SHP77 (cell line): ENCODE data around the gene UBE2H.
"Not testable (repeated sequence)": the region's sequence is repeated elsewhere in the genome, so short reads cannot be mapped to it uniquely, and the experiment has no call there.

Source experiments
- DNase-seq, 2 experiments: peaks; one replicate each; lab custom pipeline; 2025; lab: John Stamatoyannopoulos, UW

UBE2H gene

DNA sequence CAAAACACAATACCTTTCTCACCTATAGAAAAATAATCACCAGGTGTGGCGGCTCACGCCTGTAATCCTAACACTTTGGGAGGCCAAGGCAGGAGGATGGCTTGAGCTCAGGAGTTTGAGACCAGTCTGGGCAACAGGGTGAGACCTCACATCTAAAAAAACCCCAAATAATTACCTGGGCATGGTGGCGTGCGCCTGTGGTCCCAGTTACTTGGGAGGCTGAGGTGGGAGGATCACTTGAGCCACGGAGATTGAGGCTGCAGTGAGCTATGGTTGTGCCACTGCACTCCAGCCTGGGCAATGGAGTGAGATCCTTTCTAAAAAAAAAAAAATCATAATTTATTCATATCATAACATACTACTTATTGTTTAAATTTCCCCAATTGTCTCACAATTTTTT, 129.6 kb downstream of the UBE2H start:
- DNase-seq: not testable (repeated sequence)

DNA sequence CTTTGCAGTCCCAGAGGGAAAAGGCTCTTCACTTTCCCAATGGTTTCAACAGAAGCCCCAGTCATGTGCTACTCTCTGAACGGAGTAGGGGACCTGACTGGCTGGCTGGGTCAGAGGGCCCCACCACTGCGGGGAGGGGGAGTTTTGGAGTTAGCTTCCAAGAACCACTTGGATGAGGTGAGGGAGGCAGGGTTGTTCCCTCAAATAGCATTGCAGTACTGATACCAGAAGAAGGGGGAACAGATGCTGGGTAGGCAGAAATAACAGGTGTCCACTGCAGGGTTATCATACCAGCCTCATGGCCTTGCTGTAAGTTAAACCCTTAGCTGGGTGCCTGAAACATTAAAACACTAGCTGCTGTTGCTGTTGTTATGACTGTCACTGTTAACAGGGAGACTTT, 131.3 kb downstream of the UBE2H start:
- DNase-seq: no peak

DNA sequence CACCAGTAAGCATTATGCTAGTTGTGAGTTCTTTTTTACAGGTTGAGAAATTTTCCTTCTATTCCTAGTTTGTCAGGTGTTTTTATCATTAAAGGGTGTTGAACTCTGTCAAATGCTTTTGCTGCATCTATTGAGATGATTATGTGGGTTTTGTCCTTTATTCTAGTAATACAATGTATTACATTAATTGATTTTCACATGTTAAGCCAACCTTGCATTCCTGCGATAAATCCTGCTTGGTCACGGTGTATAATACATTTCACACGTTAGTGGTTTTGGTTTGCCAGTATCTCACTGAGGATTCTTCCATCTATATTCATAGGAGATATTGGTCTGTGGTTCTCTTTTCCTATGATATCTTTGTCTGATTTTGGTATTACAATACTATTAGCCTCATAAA, 136.0 kb downstream of the UBE2H start:
- no peak for DNase-seq

DNA sequence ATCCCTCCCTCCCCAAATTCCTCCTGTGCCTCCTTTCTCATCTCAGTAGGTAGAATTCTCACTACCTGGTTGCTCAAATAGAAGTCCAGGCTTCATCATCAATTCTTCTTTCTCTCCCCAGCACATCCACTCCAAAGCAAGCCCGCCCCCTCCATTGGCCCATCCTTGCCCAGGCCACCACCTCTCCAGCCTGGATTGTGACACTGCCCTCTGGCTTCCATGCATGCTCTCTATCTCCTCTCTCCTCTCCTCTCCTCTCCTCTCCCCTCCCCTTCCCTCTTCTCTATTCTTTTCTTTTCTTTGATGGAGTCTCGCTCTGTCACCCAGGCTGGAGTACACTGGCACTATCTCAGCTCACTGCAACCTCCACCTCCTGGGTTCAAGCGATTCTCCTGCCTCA, 144.9 kb downstream of the UBE2H start:
- no peak for DNase-seq

DNA sequence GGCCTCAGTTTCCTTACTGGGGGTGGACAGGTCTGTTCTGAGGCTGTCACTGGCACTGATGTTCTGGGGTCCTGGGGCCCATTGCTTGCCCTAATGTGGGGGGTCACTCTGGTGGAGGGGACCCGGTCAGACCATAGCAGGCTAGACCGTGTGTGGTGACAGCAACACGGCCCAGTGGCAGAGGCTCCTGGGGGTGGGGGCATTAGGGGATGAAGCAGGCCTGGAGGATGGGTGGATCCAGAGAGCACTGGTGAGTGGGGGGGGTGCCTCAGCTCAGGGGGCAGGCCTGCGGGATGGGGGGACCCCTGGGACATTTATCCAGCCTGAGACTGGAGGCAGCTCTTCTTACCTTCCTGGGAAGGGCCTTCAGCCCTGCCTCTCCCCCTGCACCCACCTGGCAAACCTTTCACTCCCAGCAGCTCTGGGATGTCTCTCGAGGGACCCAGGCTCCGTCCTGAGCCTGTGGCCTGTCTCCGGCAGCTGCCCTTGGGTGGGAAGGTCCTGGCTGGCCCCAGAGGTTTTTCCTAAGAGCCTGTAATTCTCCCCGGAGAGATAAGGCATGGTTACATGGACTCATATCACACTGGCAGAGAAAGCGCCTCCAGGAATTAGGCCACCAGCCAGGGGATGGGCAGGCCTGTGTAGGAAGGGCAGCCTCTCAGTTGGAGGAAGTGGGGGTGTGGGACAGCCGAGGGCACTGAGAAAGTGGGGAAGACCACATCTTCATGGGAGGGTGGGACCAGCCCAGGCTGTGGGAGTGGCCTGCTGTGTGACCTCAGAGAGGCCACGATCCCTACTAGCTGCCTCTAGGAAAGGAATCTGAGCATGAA, 147.7 kb downstream of the UBE2H start:
- no peak for DNase-seq

DNA sequence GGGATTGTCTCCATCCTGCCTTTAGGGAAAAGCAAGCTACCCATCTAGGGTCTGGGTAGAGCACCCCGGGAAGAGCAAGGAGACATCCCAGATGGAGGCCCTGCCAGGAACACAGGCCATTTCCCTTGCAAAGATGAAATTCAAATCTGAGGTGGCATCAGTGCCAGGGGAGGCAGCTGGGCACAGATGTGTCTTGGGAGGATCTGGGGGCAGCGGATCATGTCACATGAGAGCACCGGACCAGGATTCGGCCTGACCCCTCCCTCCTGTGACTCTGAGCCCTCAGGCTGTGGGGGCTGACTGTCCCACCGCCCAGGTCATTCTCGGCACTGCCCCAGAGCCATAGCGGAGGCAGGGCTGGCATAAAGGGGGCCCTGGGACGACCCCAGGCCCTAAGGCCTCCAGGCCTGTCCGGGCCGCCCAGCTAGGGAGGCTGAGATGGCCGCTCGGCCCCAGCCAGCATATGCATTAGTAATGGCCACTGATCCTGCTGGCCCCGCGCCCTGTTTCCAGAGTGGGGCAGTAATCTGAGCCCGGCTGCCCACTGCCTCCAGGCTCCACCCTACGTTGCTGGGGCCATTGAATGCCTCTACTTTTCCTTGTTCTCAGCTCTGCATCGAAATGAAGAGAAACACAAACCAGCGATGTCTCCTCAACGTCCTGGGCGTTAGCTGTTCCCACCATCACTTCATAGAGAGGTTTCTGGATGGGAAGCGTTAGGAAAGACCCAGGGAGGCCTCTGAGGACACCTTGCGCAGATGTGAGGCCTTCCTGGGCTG, 148.5 kb downstream of the UBE2H start:
- no peak for DNase-seq

DNA sequence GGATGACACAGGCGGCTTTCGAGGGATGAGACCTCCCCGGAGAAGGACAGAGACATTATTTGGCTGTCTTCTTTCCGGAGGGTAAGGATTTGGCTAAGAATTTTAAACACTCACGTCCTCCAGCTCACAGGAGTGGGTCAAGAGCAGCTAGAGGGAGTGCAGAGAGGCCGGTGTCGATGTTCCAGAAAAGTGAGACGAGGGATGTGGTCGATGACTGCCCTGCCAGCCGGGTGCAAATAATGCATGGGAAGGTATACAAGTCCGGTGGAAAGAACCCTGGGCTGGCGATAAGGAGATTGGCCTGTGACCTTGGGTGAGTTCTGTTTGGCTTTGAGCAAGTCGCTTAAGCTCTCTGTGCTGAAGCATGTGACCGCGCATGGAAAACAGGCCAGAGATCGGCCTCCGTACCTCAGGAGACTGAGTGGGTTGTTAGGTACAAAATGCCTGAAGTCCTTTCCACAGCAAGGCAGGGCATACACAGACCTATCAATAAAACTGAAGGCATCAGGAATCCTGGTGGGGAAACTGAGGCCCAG, 149.1 kb downstream of the UBE2H start:
- no peak for DNase-seq

DNA sequence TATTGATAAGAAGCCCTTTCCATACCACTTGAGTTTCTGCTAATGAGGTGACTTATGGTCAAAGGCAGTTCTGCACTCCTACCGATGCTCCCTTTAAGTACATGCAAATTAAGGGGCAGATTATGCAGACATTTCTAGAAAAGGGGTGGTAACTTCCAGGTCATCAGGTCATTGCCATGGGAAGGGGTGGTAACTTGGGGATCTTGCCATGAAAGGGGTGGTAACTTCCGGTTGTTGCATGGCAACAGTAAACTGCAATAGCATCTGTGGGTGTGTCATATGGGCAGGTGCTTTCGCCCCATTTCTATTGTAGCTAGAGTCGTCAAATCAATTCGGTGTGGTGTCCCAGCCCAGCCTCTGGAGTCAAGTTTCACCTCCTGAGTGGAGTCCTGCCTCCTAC, 150.9 kb downstream of the UBE2H start:
- DNase-seq: no peak

DNA sequence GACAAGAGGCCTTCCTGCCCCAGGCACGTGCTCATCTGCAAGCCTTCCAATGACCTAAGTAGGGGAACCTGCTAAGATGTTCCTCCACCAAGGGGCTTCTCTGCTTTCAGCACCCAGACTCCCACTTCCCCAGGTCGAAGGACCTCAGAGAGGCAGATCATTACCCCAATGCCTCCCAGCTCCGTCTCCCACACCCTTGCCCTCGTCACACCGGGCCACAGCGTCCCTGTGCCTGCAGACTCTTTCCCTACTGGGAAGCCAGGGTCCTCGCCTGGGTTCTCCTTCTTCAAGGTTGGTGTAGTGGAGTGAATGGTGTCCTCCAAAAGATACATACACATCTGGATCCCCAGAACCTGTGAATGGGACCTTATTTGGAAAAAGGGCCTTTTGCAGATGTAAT, 151.9 kb downstream of the UBE2H start:
- DNase-seq: no peak

DNA sequence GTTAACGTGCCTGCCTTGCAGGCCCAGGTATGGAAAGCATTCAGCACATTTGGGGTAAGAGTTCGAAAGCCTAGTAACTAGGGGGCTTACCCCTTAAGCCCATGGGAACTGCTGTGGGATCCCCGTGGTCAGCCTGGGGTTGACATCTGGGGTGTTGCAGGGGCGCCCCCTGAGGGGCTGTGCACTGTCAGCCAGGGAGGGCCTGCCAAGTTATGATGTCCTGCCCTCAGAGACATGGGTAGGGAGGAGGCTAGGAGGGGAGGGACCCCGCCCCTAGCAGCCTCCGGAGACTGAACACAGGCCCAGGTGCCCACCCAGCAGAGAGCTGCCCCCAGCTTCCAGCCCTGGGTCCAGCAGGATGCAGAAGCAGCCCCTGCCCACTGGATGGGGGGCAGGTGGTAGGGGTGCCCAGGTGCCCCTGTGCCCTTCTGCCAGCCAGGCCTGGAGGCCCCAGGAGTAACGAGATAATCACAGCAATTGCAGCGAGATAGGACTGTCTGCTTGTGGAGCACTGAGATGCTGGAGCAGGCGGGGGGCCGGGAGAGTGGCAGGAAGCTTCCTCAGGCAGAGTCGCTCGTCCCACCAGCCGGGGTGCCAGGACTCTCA, 153.3 kb downstream of the UBE2H start:
- DNase-seq: no peak

DNA sequence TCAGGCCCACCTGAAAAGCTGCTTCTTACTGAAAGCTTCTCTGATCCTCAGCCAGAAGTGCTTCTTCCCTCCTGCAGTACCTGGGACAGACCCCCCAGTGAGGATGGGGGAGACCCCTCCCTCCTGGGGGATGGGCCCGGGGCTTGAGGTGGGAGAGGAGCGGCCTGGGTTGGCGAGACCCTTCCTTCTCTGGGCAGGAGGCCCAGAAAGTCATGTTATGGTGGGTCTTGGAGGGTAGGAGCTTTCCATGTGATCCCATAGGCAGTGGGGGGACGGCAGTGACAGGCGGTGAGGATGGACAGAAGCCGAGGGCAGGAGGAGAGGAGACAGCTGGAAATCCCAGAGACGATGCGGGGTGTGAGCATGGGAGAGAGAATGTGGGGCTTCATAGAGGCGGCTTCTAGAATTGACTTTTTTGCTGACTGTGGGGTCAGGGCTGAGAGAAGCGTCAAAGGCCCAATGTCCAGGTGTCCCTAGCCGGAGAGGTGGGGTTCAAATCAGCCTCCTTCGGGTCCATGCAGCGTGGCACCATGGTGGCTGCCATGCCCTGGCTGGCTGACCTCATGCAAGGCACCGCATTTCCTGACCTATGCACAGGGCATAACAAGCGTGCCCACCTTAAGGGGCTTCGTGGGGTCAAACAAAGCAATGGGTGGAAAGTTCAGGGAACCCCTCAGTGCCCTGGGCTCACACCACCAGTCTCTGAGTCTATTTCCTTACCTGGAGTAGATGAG, 154.0 kb downstream of the UBE2H start:
- DNase-seq: no peak

DNA sequence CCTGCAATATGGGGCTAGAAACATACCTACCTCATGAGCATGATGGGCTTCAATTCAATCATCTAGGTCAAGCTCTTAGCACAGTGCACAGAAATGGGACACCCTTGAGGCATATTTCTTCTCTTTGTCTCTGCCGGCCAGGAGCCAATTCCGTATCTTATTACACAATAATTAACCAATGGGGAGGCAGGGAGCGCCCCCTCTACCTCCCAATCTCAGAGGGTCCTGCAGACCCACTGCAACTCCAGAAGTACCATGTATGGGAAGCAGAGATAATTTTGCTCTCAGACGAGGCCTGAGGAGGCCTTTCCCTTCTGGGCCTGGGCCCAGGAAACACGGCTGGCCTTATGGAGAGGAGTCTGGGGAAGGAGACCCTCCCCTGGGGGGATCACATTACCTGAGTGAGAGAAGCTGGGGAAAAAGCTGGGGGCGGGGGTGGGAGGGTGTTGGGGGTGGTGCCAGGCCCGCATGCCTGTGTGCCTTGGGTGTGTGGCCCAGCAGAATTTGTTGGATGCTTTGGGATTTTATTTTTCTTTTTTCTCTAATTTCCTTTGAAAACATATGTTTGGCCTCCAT, 155.5 kb downstream of the UBE2H start:
- DNase-seq: no peak

DNA sequence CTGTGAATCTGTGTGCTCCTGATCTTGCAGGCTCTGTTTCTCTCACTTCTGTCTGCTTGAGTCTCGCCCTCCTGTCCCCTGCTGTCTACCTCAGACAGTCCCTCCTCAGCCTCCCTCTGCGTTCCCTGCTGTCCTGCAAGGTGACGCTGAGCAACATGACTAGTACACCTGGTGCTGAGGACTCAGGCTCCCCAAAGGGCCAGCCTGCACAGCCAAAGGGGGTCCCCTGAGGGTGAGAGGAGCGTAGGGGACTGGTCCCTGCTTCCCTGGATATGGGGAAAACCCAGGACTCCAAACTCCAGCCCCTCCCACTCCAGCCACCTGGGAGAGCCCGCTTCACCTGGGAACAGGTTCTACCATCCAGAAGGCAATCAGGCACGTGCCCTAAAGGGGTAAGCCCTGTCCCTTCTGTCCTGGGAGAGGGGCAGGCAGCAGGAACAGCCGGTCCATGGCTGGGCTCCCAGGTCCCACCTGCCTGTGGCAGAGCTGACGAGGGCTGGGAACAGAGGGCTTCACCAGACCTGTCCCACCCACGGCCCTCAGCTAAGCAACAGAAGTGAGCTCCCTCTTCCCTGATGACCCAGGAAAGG, 156.5 kb downstream of the UBE2H start:
- no peak for DNase-seq

DNA sequence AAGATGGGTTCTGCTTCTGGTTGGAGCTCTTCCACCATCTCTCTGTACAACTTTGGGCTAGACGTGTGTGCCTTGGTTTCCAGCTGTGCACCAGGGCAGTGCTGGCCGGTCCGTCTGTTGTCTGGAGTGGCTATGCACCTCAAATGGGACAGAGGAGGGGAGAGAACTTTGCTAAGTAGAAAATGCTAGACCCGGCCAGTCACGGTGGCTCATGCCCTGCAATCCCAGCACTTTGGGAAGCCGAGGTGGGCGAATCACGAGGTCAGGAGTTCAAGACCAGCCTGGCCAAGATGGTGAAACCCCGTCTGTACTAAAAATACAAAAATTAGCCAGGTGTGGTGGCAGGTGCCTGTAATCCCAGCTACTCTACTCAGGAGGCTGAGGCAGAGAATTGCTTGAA, 158.3 kb downstream of the UBE2H start:
- not testable (repeated sequence) for DNase-seq

DNA sequence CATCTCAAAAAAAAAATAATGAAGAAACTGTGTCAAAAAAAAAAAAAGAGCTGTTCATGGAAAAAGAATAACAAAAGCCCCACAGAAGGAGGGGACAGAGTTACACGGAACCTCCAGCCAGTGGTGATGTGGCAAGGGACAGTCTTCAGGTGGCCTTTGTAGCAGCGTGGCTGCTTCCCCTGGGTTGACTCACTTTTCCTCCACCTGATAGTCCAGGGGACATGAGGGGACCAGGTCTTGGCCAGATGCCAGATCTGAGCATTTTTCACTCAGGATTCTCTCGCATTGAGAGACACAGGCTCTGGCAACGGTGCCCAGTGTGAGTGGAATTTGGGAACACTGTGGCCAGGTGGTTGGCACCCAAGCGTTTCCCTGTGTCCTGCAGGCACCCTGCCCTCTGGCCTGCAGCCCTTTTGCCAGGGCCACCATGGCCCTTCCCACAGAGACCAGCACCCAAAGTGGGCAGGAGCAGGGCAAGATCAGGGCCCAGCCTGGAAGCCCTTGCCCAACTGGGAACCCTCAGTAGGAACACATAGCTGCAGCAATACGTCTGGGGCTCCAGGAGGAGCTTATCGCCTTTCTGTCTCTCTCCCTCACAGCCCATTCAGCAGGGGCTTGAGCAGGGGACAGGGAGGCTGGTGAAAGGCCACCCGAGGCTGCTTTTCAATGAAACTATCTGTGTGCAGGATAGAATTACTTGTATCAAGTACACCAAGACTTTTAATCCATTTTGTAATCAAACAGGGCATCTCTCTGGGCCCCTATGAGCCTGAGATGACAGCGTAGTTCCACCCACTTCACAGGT, 159.1 kb downstream of the UBE2H start:
- no peak for DNase-seq

DNA sequence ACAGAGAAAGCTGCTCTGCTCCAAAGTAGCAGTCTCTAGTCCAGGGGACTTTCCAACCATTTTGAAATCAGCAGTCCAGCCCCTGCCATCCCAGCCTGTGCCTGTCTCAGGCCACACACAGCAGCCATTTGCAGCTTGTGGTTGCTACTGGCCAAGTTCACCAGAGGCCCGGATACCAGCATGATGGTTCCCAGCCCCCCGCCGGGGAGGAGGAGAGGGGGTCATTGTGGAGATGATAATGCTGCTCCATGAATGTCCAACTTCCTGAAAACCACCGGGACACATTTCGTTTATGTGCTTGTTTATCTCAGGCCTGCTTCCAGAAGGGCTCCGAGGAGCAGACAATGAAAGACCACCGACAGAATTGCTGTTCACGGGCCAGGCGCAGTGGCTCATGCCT, 160.0 kb downstream of the UBE2H start:
- DNase-seq: no peak

DNA sequence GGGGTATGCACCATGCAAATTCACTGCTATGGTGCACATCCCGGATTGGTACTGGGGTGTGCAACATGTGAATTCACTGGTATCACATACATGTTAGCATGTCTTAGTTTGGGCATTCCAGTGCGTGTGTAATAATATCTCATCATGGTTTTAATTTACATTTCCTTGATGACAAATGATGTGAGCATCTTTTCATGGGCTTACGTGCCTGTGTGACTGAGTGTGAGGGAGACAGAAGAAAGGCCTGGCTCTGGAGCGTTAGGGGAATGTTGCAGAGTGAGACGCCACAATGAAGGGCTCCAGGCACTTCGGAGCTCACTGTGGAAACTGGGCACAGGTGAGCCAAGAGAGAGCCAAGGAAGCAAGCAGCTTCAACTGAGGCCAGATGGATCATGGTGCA, 162.6 kb downstream of the UBE2H start:
- no peak for DNase-seq

DNA sequence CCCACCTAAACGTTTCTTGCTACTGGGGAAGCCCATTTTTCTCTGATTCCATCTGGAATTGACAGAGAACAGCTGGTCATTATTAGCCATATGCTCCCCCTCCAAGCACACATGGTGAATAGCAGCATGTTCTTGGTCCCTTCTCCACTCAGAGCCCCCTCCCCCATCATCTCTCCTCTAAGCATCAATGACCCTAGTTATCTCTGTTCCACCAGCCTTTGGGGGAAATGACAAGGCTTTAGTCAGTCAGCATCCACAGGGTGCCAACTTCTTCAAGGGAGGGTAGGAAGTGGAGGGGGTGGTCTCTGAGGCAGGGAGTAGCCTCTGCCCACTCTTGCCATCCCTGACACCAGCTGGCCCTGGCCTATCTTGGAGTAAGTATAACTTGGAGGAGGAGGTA, 163.1 kb downstream of the UBE2H start:
- DNase-seq: no peak

DNA sequence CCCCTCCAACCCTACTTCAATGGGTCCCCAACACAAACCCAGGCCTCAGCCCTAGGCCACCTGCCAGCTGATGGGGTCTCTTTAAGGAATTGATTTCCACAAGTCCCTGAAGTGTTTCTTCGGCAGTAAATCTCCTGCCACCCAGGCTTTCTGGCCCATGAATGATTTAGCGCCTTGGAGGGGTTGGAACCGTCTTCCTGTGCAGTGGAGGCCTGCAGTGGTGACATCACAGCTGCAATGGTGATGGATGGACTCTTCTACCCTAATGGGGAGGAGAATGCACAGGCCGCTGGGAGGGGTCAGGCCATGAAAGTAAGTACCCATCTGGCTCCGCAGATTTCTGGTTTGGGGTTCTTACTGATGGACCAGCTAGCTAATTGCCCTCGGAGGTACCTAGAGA, 163.8 kb downstream of the UBE2H start:
- DNase-seq: no peak

DNA sequence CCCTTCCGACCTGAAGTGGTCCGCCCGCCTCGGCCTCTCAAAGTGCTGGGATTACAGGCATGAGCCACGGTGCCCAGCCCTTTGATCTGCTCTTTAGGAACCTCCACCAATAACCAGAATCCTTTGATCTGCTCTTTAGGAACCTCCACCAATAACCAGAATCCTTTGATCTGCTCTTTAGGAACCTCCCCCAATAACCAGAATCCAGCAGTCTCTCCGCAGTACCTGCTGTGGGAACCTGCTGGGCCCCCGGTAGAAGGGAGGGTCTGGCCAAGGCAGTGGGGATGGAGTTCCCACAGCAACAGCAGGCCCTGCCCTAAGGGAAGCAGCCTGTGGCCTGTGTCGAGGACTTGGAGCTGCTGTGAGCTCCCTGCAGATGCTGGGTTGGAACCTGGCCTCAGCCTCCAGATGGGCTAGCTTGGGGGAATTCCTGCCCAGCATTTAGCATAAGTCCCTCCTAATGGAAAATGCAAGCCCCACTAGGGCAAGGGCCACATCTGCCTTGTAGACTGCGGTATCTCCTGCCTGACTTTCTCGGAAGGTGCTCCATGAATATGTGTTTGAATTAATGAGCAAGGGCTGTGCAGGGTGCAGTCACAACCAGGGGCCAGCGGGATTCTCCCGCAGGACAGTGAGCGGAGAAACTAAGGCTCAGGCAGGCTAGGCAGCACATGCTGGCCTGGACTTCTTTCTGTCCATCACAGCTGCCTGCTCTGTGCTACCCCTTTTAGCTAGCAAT, 165.8 kb downstream of the UBE2H start:
- DNase-seq: no peak
